NCI-H345 (cell line): ENCODE results near the gene MRO.
"Not testable (repeated sequence)": the region's sequence is repeated elsewhere in the genome, so short reads cannot be mapped to it uniquely, and the experiment has no call there.

ENCODE experiments used
- DNase-seq: peaks from one replicate; lab custom pipeline; 2025; lab: John Stamatoyannopoulos, UW

MRO gene

GRCh38 chr18:50791599-50792438 lies 28.0 kb downstream of the MRO start:
- DNase-seq = no peak

- DNase-seq = peak; percentile 13
Measured at GRCh38 chr18:50790948-50791347, 28.9 kb downstream of the MRO start.

- no peak for DNase-seq
Measured at GRCh38 chr18:50790241-50790640, 29.6 kb downstream of the MRO start.

GRCh38 chr18:50788284-50788683 lies 31.5 kb downstream of the MRO start:
- no peak for DNase-seq

- no peak for DNase-seq
Measured at GRCh38 chr18:50786864-50787263, 33.0 kb downstream of the MRO start.

- DNase-seq = no peak
Measured at GRCh38 chr18:50783553-50783952, 36.3 kb downstream of the MRO start.

- not testable (repeated sequence) for DNase-seq
Measured at GRCh38 chr18:50779021-50779420, 40.8 kb downstream of the MRO start.

- DNase-seq = peak; percentile 38
Measured at GRCh38 chr18:50776383-50776782, 43.4 kb downstream of the MRO start.

- no peak for DNase-seq
Measured at GRCh38 chr18:50775726-50776125, 44.1 kb downstream of the MRO start.

- DNase-seq = no peak
Measured at GRCh38 chr18:50775207-50775606, 44.6 kb downstream of the MRO start.

- DNase-seq = no peak
Measured at GRCh38 chr18:50769463-50769862, 50.4 kb downstream of the MRO start.

- no peak for DNase-seq
Measured at GRCh38 chr18:50757358-50757757, 62.5 kb downstream of the MRO start.

GRCh38 chr18:50754297-50754696 lies 65.5 kb downstream of the MRO start:
- DNase-seq = no peak

GRCh38 chr18:50753311-50753710 lies 66.5 kb downstream of the MRO start:
- DNase-seq = no peak

GRCh38 chr18:50751947-50752346 lies 67.9 kb downstream of the MRO start:
- DNase-seq = no peak

GRCh38 chr18:50751490-50751889 lies 68.3 kb downstream of the MRO start:
- no peak for DNase-seq

GRCh38 chr18:50750546-50750945 lies 69.3 kb downstream of the MRO start:
- DNase-seq = no peak

- no peak for DNase-seq
Measured at GRCh38 chr18:50749945-50750344, 69.9 kb downstream of the MRO start.

GRCh38 chr18:50749421-50749820 lies 70.4 kb downstream of the MRO start:
- DNase-seq = no peak

- peak; percentile 42 for DNase-seq
Measured at GRCh38 chr18:50748243-50749229, 71.3 kb downstream of the MRO start.

GRCh38 chr18:50747849-50748242 lies 72.0 kb downstream of the MRO start:
- DNase-seq = no peak

GRCh38 chr18:50745945-50746344 lies 73.9 kb downstream of the MRO start:
- no peak for DNase-seq
